ENCODE measurements around the gene RPA3.

Gene RPA3

DNA sequence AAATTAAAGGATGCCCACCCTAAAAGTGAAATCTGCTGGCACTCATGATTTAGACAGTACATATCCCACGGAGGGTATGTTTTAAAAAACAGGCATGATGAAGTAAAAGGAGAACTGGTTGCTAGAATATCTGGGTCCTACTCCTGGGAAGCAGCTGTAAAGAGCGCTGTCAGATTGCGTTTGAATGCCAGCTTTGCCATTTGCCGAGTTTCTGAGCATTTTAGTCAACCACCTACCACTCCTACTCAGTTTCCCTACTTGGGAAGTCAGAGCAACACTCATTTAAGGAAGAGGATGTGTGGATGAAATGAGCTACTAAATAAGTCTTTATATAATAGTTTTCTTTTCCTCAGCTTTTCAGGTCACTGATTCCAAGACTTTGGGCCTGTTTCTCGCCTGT, 79.0 kb downstream of the RPA3 start:
- TF ChIP-seq SPI1 (IDR thresholded peaks at IDR 0.05; ENCODE audit: borderline replicate concordance, low read depth) (no peak), GABPA (IDR thresholded peaks at IDR 0.05; ENCODE audit: low read depth) (no peak), POLR2AphosphoS5 (IDR thresholded peaks at IDR 0.05; ENCODE audit: low read depth) (no peak)
- TF ChIP-seq, protein P1, sequence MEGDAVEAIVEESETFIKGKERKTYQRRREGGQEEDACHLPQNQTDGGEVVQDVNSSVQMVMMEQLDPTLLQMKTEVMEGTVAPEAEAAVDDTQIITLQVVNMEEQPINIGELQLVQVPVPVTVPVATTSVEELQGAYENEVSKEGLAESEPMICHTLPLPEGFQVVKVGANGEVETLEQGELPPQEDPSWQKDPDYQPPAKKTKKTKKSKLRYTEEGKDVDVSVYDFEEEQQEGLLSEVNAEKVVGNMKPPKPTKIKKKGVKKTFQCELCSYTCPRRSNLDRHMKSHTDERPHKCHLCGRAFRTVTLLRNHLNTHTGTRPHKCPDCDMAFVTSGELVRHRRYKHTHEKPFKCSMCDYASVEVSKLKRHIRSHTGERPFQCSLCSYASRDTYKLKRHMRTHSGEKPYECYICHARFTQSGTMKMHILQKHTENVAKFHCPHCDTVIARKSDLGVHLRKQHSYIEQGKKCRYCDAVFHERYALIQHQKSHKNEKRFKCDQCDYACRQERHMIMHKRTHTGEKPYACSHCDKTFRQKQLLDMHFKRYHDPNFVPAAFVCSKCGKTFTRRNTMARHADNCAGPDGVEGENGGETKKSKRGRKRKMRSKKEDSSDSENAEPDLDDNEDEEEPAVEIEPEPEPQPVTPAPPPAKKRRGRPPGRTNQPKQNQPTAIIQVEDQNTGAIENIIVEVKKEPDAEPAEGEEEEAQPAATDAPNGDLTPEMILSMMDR (IDR thresholded peaks at IDR 0.05; ENCODE audit: insufficient read depth, low read length), result no peak
- TF ChIP-seq, protein P2, sequence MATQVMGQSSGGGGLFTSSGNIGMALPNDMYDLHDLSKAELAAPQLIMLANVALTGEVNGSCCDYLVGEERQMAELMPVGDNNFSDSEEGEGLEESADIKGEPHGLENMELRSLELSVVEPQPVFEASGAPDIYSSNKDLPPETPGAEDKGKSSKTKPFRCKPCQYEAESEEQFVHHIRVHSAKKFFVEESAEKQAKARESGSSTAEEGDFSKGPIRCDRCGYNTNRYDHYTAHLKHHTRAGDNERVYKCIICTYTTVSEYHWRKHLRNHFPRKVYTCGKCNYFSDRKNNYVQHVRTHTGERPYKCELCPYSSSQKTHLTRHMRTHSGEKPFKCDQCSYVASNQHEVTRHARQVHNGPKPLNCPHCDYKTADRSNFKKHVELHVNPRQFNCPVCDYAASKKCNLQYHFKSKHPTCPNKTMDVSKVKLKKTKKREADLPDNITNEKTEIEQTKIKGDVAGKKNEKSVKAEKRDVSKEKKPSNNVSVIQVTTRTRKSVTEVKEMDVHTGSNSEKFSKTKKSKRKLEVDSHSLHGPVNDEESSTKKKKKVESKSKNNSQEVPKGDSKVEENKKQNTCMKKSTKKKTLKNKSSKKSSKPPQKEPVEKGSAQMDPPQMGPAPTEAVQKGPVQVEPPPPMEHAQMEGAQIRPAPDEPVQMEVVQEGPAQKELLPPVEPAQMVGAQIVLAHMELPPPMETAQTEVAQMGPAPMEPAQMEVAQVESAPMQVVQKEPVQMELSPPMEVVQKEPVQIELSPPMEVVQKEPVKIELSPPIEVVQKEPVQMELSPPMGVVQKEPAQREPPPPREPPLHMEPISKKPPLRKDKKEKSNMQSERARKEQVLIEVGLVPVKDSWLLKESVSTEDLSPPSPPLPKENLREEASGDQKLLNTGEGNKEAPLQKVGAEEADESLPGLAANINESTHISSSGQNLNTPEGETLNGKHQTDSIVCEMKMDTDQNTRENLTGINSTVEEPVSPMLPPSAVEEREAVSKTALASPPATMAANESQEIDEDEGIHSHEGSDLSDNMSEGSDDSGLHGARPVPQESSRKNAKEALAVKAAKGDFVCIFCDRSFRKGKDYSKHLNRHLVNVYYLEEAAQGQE (IDR thresholded peaks at IDR 0.05; ENCODE audit: insufficient replicate concordance, low read depth), result no peak
- DNase-seq (ENCODE audit: low read depth in 1 of 2, low spot score in 1 of 2), result no peak
- peak overlapping the region; percentile 72 for H3K27ac ChIP-seq (replicated peaks)
- no peaks in the 10 kb centered on the region for H3K27me3 ChIP-seq (ENCODE audit: insufficient read depth, poor library complexity, severe bottlenecking)
- peak overlapping the region; percentile 81 for H3K4me3 ChIP-seq (replicated peaks; ENCODE audit: insufficient read depth, low read length)

DNA sequence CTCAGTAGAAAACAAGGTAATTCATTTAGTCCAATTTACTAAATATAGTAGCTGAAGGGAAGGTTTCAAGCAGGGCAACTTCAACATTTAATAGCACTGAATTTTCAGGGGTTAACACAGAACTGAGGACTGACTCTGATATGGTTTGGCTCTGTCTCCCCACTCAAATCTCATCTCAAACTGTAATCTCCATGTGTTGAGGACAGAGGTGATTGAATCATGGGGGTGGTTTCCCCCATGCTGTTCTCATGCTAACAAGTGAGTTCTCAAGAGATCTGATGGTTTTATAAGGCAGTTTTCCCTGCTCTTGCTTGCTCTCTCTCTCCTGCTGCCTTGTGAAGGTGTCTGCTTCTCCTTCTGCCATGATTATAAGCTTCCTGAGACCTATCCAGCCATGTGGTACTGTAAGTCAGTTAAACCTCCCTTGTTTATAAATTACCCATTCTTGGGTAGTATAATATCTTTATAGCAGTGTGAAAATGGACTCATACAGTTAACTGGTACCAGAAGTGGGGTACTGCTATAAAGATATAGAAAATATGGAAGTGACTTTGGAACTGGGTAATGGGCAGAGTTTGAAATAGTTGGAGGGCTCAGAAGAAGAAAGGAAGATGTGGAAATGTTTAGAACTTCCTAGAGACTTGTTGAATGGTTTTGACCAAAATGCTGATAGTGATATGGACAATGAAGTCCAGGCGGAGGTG, 87.6 kb downstream of the RPA3 start:
- no peak for TF ChIP-seq POLR2AphosphoS5 (IDR thresholded peaks at IDR 0.05; ENCODE audit: low read depth)
- TF ChIP-seq, protein P1 (IDR thresholded peaks at IDR 0.05; ENCODE audit: insufficient read depth, low read length), result no peak
- TF ChIP-seq, protein P2 (IDR thresholded peaks at IDR 0.05; ENCODE audit: insufficient replicate concordance, low read depth), result no peak
- DNase-seq (ENCODE audit: low read depth in 1 of 2, low spot score in 1 of 2), result no peak
- H3K27me3 ChIP-seq (ENCODE audit: insufficient read depth, poor library complexity, severe bottlenecking), result no peaks in the 10 kb centered on the region

DNA sequence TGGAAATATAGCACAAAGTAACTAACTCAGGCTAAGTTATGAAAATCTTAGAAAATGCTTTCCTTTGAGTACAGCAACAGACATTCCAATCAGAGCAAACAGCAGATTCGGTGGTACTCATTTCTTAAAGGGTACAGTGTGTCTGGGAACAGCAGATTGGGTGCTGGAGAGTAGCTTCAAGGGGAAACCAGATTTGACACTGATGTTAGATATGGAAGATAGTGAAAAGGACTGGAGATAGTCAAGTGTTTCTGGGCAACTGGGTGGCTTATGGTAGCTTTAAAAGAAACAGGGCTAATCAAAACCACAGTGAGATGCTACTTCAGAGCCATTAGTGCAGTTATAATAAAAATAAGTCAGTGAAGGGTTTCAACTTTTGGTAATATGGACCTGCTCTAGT, 89.9 kb downstream of the RPA3 start:
- TF ChIP-seq POLR2AphosphoS5 (IDR thresholded peaks at IDR 0.05; ENCODE audit: low read depth) (no peak), GABPA (IDR thresholded peaks at IDR 0.05; ENCODE audit: low read depth) (no peak), SPI1 (IDR thresholded peaks at IDR 0.05; ENCODE audit: borderline replicate concordance, low read depth) (no peak)
- TF ChIP-seq, protein P1 (IDR thresholded peaks at IDR 0.05; ENCODE audit: insufficient read depth, low read length), result no peak
- TF ChIP-seq, protein P2 (IDR thresholded peaks at IDR 0.05; ENCODE audit: insufficient replicate concordance, low read depth), result no peak
- no peak overlapping the region for H3K27ac ChIP-seq (replicated peaks)
- DNase-seq (ENCODE audit: low read depth in 1 of 2, low spot score in 1 of 2), result no peak
- H3K4me3 ChIP-seq (replicated peaks; ENCODE audit: insufficient read depth, low read length), result no peak overlapping the region
- no peaks in the 10 kb centered on the region for H3K27me3 ChIP-seq (ENCODE audit: insufficient read depth, poor library complexity, severe bottlenecking)

More for the DNA sequence above, 87.6 kb downstream of the RPA3 start:
- Histone ChIP-seq H3K4me3 (replicated peaks; ENCODE audit: insufficient read depth, low read length) (no peak overlapping the region), H3K27ac (replicated peaks) (no peak overlapping the region)

Measured in HL-60 (cell line).